Activated T-helper 2 cell treated with anti-CD3 and anti-CD28 coated beads, Interferon-gamma antibody, Interleukin-2, Interleukin-4, amounts not matched to agents 10 μg/mL and 5 μg/mL and 100 μg/mL, durations not matched to agents 14 hours and 24 hours and 36 hours (primary cell): ENCODE data around the gene C19orf25. TPM values are rescaled to one million over a fixed set of nuclear protein-coding genes. Genes with fewer than 3 reads are reported as not detected.
"Not testable (repeated sequence)": the region's sequence is repeated elsewhere in the genome, so short reads cannot be mapped to it uniquely, and the experiment has no call there.

ENCODE experiments used
- DNase-seq: peaks from one replicate; pipeline ENCODE4 v3.0.0; 2021; ENCODE audit warnings: low spot score
- H3K27ac Mint-ChIP-seq: one replicate; pipeline ENCODE4 v1.8.0; 2021; ENCODE audit warnings: mixed read lengths
- H3K27me3 Mint-ChIP-seq: one replicate; pipeline ENCODE4 v1.8.0; 2021; ENCODE audit warnings: low read depth, mixed read lengths
- H3K36me3 Mint-ChIP-seq: one replicate; pipeline ENCODE4 v1.8.0; 2021; ENCODE audit warnings: low read depth, mixed read lengths
- H3K4me1 Mint-ChIP-seq: one replicate; pipeline ENCODE4 v1.8.0; 2021; ENCODE audit warnings: low read depth, mixed read lengths
- H3K4me3 Mint-ChIP-seq: one replicate; pipeline ENCODE4 v1.8.0; 2021; ENCODE audit warnings: low read depth, mild to moderate bottlenecking, moderate library complexity, mixed read lengths
- H3K9me3 Mint-ChIP-seq: one replicate; pipeline ENCODE4 v1.8.0; 2021; ENCODE audit warnings: mixed read lengths
- intact Hi-C: fragments of 100-400 bp; cut with micrococcal nuclease; formaldehyde crosslinking; loops from one replicate; pipeline ENCODE4 v1.15.1; 2023
- total RNA-seq: library from RNA; stranded (reverse); gene quantifications from 2 replicates; pipeline ENCODE4 v1.2.3, GENCODE V29; 2022

C19orf25 gene
- total RNA-seq, 1 donor from 2014 or later, result 33.0 TPM

- intact Hi-C loops, result loop anchor here (10.0 kb wide), 1 partner anchor 69 kb away; the partner anchor contains the start of gene ADAMTSL5
- peaks cover 32% of the 10 kb centered on the region for H3K27me3 Mint-ChIP-seq
- peaks cover 2% of the 10 kb centered on the region for H3K4me1 Mint-ChIP-seq
- no peak overlapping the region for H3K27ac Mint-ChIP-seq
- no peak for DNase-seq
- no peaks in the 10 kb centered on the region for H3K9me3 Mint-ChIP-seq
- no peak overlapping the region for H3K4me3 Mint-ChIP-seq
- H3K36me3 Mint-ChIP-seq, result peaks cover 17% of the 10 kb centered on the region
These were observed 32.9 kb downstream of the C19orf25 start for GRCh38 chr19:1445932-1446712.

GRCh38 chr19:1445185-1445931, 33.7 kb downstream of the C19orf25 start:
- no peaks in the 10 kb centered on the region for H3K9me3 Mint-ChIP-seq
- peak; percentile 78 for DNase-seq
- intact Hi-C loops, result loop anchor here (10.0 kb wide), 1 partner anchor 69 kb away; the partner anchor contains the start of gene ADAMTSL5
- peaks cover 24% of the 10 kb centered on the region for H3K27me3 Mint-ChIP-seq
- H3K27ac Mint-ChIP-seq, result no peak overlapping the region
- peaks cover 4% of the 10 kb centered on the region for H3K4me1 Mint-ChIP-seq
- peaks cover 25% of the 10 kb centered on the region for H3K36me3 Mint-ChIP-seq
- peak overlapping the region; percentile 63 for H3K4me3 Mint-ChIP-seq

- DNase-seq, result no peak
- peaks cover 48% of the 10 kb centered on the region for H3K36me3 Mint-ChIP-seq
- intact Hi-C loops, result loop anchor here (10.0 kb wide), 1 partner anchor 73 kb away; the partner anchor contains the start of gene ADAMTSL5
These were observed 37.2 kb downstream of the C19orf25 start for GRCh38 chr19:1441677-1442438.

GRCh38 chr19:1441022-1441426, 38.0 kb downstream of the C19orf25 start:
- intact Hi-C loops, result loop anchor here (10.0 kb wide), 1 partner anchor 74 kb away; the partner anchor contains the start of gene ADAMTSL5
- H3K4me3 Mint-ChIP-seq, result peak overlapping the region; percentile 99
- DNase-seq, result no peak
- H3K27me3 Mint-ChIP-seq, result no peaks in the 10 kb centered on the region
- H3K27ac Mint-ChIP-seq, result no peak overlapping the region
- peaks cover 15% of the 10 kb centered on the region for H3K4me1 Mint-ChIP-seq
- H3K36me3 Mint-ChIP-seq, result peaks cover 48% of the 10 kb centered on the region
- H3K9me3 Mint-ChIP-seq, result no peaks in the 10 kb centered on the region

More at GRCh38 chr19:1441677-1442438, 37.2 kb downstream of the C19orf25 start:
- Mint-ChIP-seq H3K4me1 (peaks cover 15% of the 10 kb centered on the region), H3K4me3 (peak overlapping the region; percentile 56), H3K27me3 (peaks cover 3% of the 10 kb centered on the region), H3K9me3 (no peaks in the 10 kb centered on the region), H3K27ac (no peak overlapping the region)

GRCh38 chr19:1440418-1440801, 38.6 kb downstream of the C19orf25 start:
- H3K4me1 Mint-ChIP-seq, result peaks cover 14% of the 10 kb centered on the region
- no peaks in the 10 kb centered on the region for H3K27me3 Mint-ChIP-seq
- intact Hi-C loops, result loop anchor here (10.0 kb wide), 1 partner anchor 74 kb away; the partner anchor contains the start of gene ADAMTSL5
- H3K27ac Mint-ChIP-seq, result peak overlapping the region; percentile 65
- no peak for DNase-seq
- H3K36me3 Mint-ChIP-seq, result peaks cover 53% of the 10 kb centered on the region
- H3K4me3 Mint-ChIP-seq, result peak overlapping the region; percentile 99
- H3K9me3 Mint-ChIP-seq, result no peaks in the 10 kb centered on the region

GRCh38 chr19:1439525-1440417, 39.2 kb downstream of the C19orf25 start:
- H3K36me3 Mint-ChIP-seq, result peaks cover 56% of the 10 kb centered on the region
- intact Hi-C loops, result loop anchor here (10.0 kb wide), 1 partner anchor 75 kb away; the partner anchor contains the start of gene ADAMTSL5
- H3K27ac Mint-ChIP-seq, result peak overlapping the region; percentile 77
- peaks cover 14% of the 10 kb centered on the region for H3K4me1 Mint-ChIP-seq
- H3K4me3 Mint-ChIP-seq, result peak overlapping the region; percentile 99
- not testable (repeated sequence) for DNase-seq, H3K27me3 Mint-ChIP-seq, H3K9me3 Mint-ChIP-seq

- H3K4me1 Mint-ChIP-seq, result peaks cover 14% of the 10 kb centered on the region
- no peak for DNase-seq
- peak overlapping the region; percentile 99 for H3K4me3 Mint-ChIP-seq
- peak overlapping the region; percentile 77 for H3K27ac Mint-ChIP-seq
- peaks cover 56% of the 10 kb centered on the region for H3K36me3 Mint-ChIP-seq
- H3K27me3 Mint-ChIP-seq, result no peaks in the 10 kb centered on the region
- no peaks in the 10 kb centered on the region for H3K9me3 Mint-ChIP-seq
- intact Hi-C loops, result loop anchor here (1.0 kb wide), 1 partner anchor 32 kb away; the partner anchor contains the start of gene DAZAP1
These were observed 40.1 kb downstream of the C19orf25 start for GRCh38 chr19:1438933-1439354.

- H3K4me1 Mint-ChIP-seq, result peaks cover 14% of the 10 kb centered on the region
- peak within 1 kb of the TSS; percentile 99 for H3K4me3 Mint-ChIP-seq
- H3K36me3 Mint-ChIP-seq, result peaks cover 56% of the 10 kb centered on the region
- no peaks in the 10 kb centered on the region for H3K27me3 Mint-ChIP-seq
- peak within 1 kb of the TSS; percentile 99 for H3K27ac Mint-ChIP-seq
- peak; percentile 94 for DNase-seq
- no peaks in the 10 kb centered on the region for H3K9me3 Mint-ChIP-seq
- intact Hi-C loops, result loop anchor here (1.0 kb wide), 1 partner anchor 31 kb away; the partner anchor contains the start of gene DAZAP1
These were observed 40.7 kb downstream of the C19orf25 start, which contains the start of gene RPS15 for GRCh38 chr19:1438035-1438932. Gene RPS15, plus strand, starts transcription at chr19:1438396. Its CDS starts 30 bp downstream, at chr19:1438426.

- Mint-ChIP-seq H3K4me1 (peaks cover 14% of the 10 kb centered on the region), H3K9me3 (no peaks in the 10 kb centered on the region), H3K36me3 (peaks cover 55% of the 10 kb centered on the region), H3K4me3 (no peak overlapping the region), H3K27ac (peak overlapping the region; percentile 99), H3K27me3 (no peaks in the 10 kb centered on the region)
- intact Hi-C loops, result loop anchor here (1.0 kb wide), 1 partner anchor 30 kb away; the partner anchor contains the start of gene DAZAP1
- DNase-seq, result no peak
These were observed 41.4 kb downstream of the C19orf25 start for GRCh38 chr19:1437609-1438008.

GRCh38 chr19:1435378-1435989, 43.5 kb downstream of the C19orf25 start:
- no peaks in the 10 kb centered on the region for H3K27me3 Mint-ChIP-seq
- peaks cover 46% of the 10 kb centered on the region for H3K36me3 Mint-ChIP-seq
- peaks cover 11% of the 10 kb centered on the region for H3K4me1 Mint-ChIP-seq
- no peak for DNase-seq
- intact Hi-C loops, result no loop called here
- H3K4me3 Mint-ChIP-seq, result no peak overlapping the region
- no peak overlapping the region for H3K27ac Mint-ChIP-seq
- no peaks in the 10 kb centered on the region for H3K9me3 Mint-ChIP-seq
